Gastroesophageal sphincter (tissue), 4 donors: ENCODE measurements around the gene SYNJ1. TPM values are rescaled to one million over a fixed set of nuclear protein-coding genes. Genes with fewer than 3 reads are reported as not detected.

Experiments
- ATAC-seq: fragments of 150-250 bp; one replicate; pipeline ENCODE4 v1.9.1; 2016; ENCODE audit warnings: mild to moderate bottlenecking, moderate library complexity
- H3K27ac ChIP-seq, 4 donors: fragments of 200-600 bp; sonication (generic) in 3 of 4; 1 replicate in 3 of 4; 2 replicates in 1 of 4; pipeline ENCODE4 v1.5.1; 2016 to 2019
- H3K27me3 ChIP-seq: fragments of 200-600 bp; sonication (generic); one replicate; pipeline ENCODE4 v1.5.1; 2019
- H3K36me3 ChIP-seq, 2 donors: fragments of 200-600 bp; sonication (generic); one replicate each; pipeline ENCODE4 v1.5.1; 2019; ENCODE audit warnings: control low read depth in 1 of 2
- H3K4me1 ChIP-seq, 3 donors: fragments of 200-600 bp; sonication (generic); 1 replicate in 2 of 3; 2 replicates in 1 of 3; pipeline ENCODE4 v1.5.1; 2016 to 2019; ENCODE audit warnings: control low read depth in 2 of 3
- H3K4me3 ChIP-seq, 2 donors: fragments of 200-600 bp; sonication (generic); one replicate each; pipeline ENCODE4 v1.5.1; 2019; ENCODE audit warnings: mild to moderate bottlenecking in 1 of 2, moderate library complexity in 1 of 2
- H3K9me3 ChIP-seq, 3 donors: fragments of 200-600 bp; sonication (generic); one replicate each; pipeline ENCODE4 v1.5.1; 2017 to 2019; ENCODE audit warnings: control low read depth in 2 of 3
- EP300 ChIP-seq: sonication (generic); formaldehyde crosslinking; IDR thresholded peaks from one replicate; pipeline ENCODE4 v1.6.1; 2017; ENCODE audit warnings: antibody characterized with exemption, mild to moderate bottlenecking
- POLR2A ChIP-seq, 2 donors: fragments of 450-650 bp; IDR thresholded peaks; one replicate each; pipeline ENCODE4 v1.6.1; 2017; ENCODE audit warnings: antibody characterized with exemption in 2 of 2, mild to moderate bottlenecking in 2 of 2, moderate library complexity in 1 of 2
- POLR2AphosphoS5 ChIP-seq: sonication (generic); formaldehyde crosslinking; IDR thresholded peaks from one replicate; pipeline ENCODE4 v1.6.1; 2017; ENCODE audit warnings: antibody characterized with exemption
- WGBS, 2 donors: methylation state at CpG; one replicate each; pipeline ENCODE4 v1.1.5; 2018; ENCODE audit warnings: low coverage in 1 of 2; 5-methylcytosine and 5-hydroxymethylcytosine counted together
- total RNA-seq, 4 donors: library from RNA; depleted of rRNA; stranded (reverse); fragments of >200 nt; gene quantifications; one replicate each; pipeline ENCODE4 v1.1.0, GENCODE V29; 2016
- TF ChIP-seq, protein P1 (sequence below), 4 experiments: fragments of 200-600 bp in 2 of 4; fragments of 450-650 bp in 2 of 4; sonication (generic) in 1 of 4; IDR thresholded peaks; one replicate each; pipeline ENCODE4 v1.5.1; 2017 to 2019; ENCODE audit warnings: antibody characterized with exemption in 4 of 4, mild to moderate bottlenecking in 2 of 4, moderate library complexity in 2 of 4

Gene SYNJ1
- total RNA-seq, 4 donors from 2014 or later = 8.8 to 12.4 (median 10.2) TPM

DNA sequence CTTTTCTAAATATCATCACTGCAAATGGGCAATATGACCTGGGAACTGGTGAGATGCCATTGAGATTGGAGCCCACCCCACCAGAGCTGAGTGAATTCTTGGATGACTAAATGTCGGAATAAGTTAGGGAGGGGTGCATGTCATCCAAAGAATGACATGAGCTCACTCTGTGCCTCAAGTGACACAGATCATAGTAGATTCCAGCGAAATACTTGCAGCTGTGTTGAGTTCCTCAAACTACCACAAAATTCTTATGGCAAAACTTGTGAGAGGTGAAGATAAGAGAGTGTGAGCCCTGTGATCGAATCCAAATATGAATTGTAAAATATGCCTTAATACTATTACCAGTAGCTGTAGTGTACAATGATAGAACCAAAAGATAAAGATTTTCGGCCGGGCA is 140.2 kb downstream of the SYNJ1 start:
- H3K36me3 ChIP-seq = peaks cover 0 to 8% of the 10 kb centered on the region in 2 donors
- WGBS, 2 donors = 98 to 100% methylated on average over 2 to 5 of the region's 5 CpGs
- H3K4me3 ChIP-seq = no peak overlapping the region
- no peaks in the 10 kb centered on the region for H3K9me3 ChIP-seq
- H3K27me3 ChIP-seq = no peaks in the 10 kb centered on the region
- H3K4me1 ChIP-seq = peaks cover 0 to 14% (median 0%) of the 10 kb centered on the region in 3 donors
- no peak for ATAC-seq
- H3K27ac ChIP-seq = no peak overlapping the region
- no peak for TF ChIP-seq EP300
- no peak for TF ChIP-seq POLR2AphosphoS5
- TF ChIP-seq, protein P1, sequence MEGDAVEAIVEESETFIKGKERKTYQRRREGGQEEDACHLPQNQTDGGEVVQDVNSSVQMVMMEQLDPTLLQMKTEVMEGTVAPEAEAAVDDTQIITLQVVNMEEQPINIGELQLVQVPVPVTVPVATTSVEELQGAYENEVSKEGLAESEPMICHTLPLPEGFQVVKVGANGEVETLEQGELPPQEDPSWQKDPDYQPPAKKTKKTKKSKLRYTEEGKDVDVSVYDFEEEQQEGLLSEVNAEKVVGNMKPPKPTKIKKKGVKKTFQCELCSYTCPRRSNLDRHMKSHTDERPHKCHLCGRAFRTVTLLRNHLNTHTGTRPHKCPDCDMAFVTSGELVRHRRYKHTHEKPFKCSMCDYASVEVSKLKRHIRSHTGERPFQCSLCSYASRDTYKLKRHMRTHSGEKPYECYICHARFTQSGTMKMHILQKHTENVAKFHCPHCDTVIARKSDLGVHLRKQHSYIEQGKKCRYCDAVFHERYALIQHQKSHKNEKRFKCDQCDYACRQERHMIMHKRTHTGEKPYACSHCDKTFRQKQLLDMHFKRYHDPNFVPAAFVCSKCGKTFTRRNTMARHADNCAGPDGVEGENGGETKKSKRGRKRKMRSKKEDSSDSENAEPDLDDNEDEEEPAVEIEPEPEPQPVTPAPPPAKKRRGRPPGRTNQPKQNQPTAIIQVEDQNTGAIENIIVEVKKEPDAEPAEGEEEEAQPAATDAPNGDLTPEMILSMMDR (IDR thresholded peaks at IDR 0.05) = no peak
- TF ChIP-seq POLR2A (IDR thresholded peaks at IDR 0.05) = no peak

DNA sequence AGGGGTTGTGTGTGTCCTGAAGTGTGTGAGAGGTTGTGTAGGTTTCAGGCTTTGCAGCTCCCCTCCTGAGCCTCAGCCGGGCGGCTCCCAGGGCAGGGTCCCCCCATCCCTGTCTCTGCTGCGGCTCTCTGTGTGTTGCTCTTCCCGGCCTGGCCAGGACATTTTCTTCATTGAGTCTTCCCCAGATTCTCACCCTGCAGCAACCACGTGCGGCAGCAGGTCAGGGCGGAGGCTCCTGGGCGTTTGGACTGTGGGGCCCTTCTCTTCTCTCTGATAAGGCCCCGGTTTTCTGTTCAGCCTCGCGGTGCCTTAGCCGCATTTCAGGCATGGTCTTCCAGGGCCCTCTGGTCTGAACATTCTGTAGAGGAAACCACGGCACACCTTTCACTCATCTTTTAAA is 140.7 kb downstream of the SYNJ1 start:
- TF ChIP-seq POLR2AphosphoS5 = no peak
- TF ChIP-seq, protein P1 (IDR thresholded peaks at IDR 0.05) = no peak
- TF ChIP-seq EP300 = no peak
- no peak for TF ChIP-seq POLR2A (IDR thresholded peaks at IDR 0.05)
- Histone ChIP-seq H3K27me3 (no peaks in the 10 kb centered on the region), H3K4me3 (no peak overlapping the region), H3K4me1 (peaks cover 0 to 14% (median 0%) of the 10 kb centered on the region in 3 donors), H3K27ac (no peak overlapping the region), H3K9me3 (no peaks in the 10 kb centered on the region), H3K36me3 (peaks cover 0 to 8% of the 10 kb centered on the region in 2 donors)
- ATAC-seq = no peak
- 73% methylated on average over 4 of the region's 13 CpGs; no CpG with 5 or more reads in 1 of the 2 donors for WGBS, 2 donors

DNA sequence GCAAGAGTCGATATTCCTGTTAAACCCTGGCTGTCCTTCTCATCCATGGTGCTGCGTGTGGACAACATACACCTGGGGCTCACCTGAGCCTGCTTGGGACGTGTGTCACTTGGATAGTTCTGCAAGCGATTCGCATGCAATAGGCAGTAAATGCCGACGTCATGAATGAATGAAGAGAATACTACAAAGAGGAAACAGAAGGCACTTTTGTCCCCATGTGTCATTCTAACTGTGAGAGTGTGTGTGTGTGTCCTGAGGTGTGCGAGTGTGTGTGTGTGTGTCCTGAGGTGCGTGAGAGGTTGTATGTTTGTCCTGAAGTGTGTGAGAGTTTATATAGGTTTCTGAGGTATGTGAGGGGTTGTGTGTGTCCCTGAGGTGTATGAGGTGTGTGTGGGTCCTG is 141.8 kb downstream of the SYNJ1 start:
- TF ChIP-seq POLR2AphosphoS5 = no peak
- TF ChIP-seq EP300 = no peak
- TF ChIP-seq POLR2A (IDR thresholded peaks at IDR 0.05) = no peak
- TF ChIP-seq, protein P1 (IDR thresholded peaks at IDR 0.05) = no peak
- Histone ChIP-seq H3K4me3 (no peak overlapping the region), H3K36me3 (peaks cover 0 to 8% of the 10 kb centered on the region in 2 donors), H3K27ac (no peak overlapping the region), H3K27me3 (no peaks in the 10 kb centered on the region), H3K4me1 (peaks cover 0 to 14% (median 0%) of the 10 kb centered on the region in 3 donors), H3K9me3 (no peaks in the 10 kb centered on the region)
- no peak for ATAC-seq
- WGBS, 2 donors = 79 to 88% methylated on average over 7 to 8 of the region's 9 CpGs

DNA sequence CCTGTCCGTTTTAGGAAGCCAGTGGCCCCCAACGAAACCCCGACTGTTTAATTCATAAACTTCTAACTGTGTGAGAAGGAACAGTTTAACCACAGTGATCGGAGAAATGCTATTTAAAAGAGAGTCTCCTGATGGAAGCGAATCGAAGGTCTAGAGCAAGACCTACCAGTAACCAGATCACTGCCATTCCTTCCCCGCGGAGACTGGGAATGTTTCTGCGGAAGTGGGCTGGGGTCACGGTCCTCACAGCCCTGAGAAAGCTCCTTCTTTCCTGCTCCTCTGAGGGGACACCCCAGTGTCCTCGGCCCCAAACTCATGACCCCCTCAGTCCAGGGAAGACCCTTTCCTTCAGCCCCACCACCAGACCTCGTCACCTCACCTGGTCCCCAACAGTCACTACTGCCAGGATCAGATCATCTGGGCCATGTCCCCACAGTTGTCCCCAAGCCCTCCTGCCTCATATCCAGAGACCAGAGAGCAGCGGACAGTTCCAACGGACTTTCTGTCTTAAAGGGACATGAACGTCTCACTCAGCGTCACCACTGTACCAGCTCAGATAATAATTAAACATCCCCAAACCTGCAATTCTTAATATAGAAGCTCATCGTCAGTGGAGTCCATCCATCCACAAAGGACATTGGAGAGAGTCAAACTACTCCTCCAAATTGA is 142.6 kb downstream of the SYNJ1 start, which contains the start of gene TCP10L:
Gene TCP10L (minus strand): TSS at position 482 of the 669 bp plus-strand sequence. CDS start 1,219 bp downstream, outside the sequence.
- ATAC-seq = no peak
- Histone ChIP-seq H3K27ac (no peak within 1 kb of the TSS), H3K27me3 (no peaks in the 10 kb centered on the region), H3K4me1 (peaks cover 0 to 6% (median 0%) of the 10 kb centered on the region in 3 donors), H3K4me3 (no peak within 1 kb of the TSS), H3K9me3 (no peaks in the 10 kb centered on the region), H3K36me3 (peaks cover 0 to 8% of the 10 kb centered on the region in 2 donors)
- WGBS, 2 donors = 75 to 85% methylated on average over 5 to 16 of the region's 17 CpGs
- TF ChIP-seq, protein P1 (IDR thresholded peaks at IDR 0.05) = no peak
- TF ChIP-seq EP300 (no peak), POLR2A (IDR thresholded peaks at IDR 0.05) (no peak), POLR2AphosphoS5 (no peak)

DNA sequence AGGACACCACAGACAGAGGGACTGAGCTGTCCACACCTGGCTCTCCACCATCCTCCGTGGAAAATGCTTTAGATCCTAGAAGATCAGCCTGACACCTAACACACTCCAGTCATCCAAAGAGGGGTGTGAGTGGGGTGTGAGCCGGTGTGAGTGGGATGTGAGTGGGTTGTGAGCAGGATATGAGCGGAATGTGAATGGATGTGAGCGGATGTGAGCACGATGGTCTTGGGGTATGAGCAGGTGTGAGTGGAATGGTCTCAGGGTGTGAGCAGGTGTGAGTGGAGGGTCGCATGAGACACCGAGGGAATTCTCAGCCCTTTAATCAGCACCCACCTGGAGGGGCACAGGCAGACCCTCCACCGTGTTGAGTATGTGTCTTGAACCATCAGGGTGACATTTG is 143.3 kb downstream of the SYNJ1 start:
- Histone ChIP-seq H3K9me3 (no peaks in the 10 kb centered on the region), H3K4me1 (no peaks in the 10 kb centered on the region), H3K27me3 (no peaks in the 10 kb centered on the region), H3K4me3 (no peak overlapping the region), H3K27ac (no peak overlapping the region), H3K36me3 (peaks cover 0 to 8% of the 10 kb centered on the region in 2 donors)
- TF ChIP-seq POLR2A (IDR thresholded peaks at IDR 0.05) = no peak
- TF ChIP-seq EP300 = no peak
- TF ChIP-seq, protein P1 (IDR thresholded peaks at IDR 0.05) = no peak
- no peak for TF ChIP-seq POLR2AphosphoS5
- WGBS, 2 donors = 79 to 95% methylated on average over 6 to 7 of the region's 8 CpGs
- ATAC-seq = no peak
